OCI-LY7 (cell line): ENCODE results near the gene FANCE. TPM values are rescaled to one million over a fixed set of nuclear protein-coding genes. Genes with fewer than 3 reads are reported as not detected.
A peak's percentile ranks its signal among the peaks of the same experiment; 100 is the strongest.

Experiments used
- BruUV-seq: library from RNA; stranded (reverse); fragments of 400-500 nt; replicated peaks from 2 replicates; lab custom pipeline; 2021; lab: Mats Ljungman, UMichigan
- CTCF ChIA-PET: fragments of 300-600 bp; sonication (Branson Sonifier 250); formaldehyde crosslinking; loops from one replicate; lab custom pipeline; 2022; ENCODE audit warnings: antibody characterized with exemption; ENCODE audit not compliant: unreplicated experiment; lab: Charles Lee
- POLR2A ChIA-PET: fragments of 300-600 bp; sonication (Branson Sonifier 250); formaldehyde crosslinking; loops from one replicate; lab custom pipeline; 2022; ENCODE audit warnings: antibody characterized with exemption; lab: Charles Lee
- DNase-seq: peaks from one replicate; pipeline ENCODE4 v3.0.0-alpha.2; 2015; ENCODE audit warnings: low spot score
- H2AFZ ChIP-seq: fragments of 200-600 bp; sonication (generic), shearing (Covaris generic); 2 replicates; pipeline ENCODE4 v1.6.1; 2014; ENCODE audit warnings: mild to moderate bottlenecking, antibody characterized with exemption, low read length, moderate library complexity
- H3K27ac ChIP-seq: fragments of 200-600 bp; sonication (generic); 2 replicates; pipeline ENCODE4 v1.5.1; 2014; ENCODE audit warnings: mixed run types, low read depth, mild to moderate bottlenecking, moderate library complexity, low read length, inconsistent platforms; ENCODE audit not compliant: poor library complexity, severe bottlenecking
- H3K36me3 ChIP-seq: fragments of 200-600 bp; sonication (generic); 2 replicates; pipeline ENCODE4 v1.6.1; 2014; ENCODE audit warnings: mild to moderate bottlenecking, antibody characterized with exemption, low read length, moderate library complexity, mixed read lengths; ENCODE audit not compliant: insufficient read depth
- H3K4me1 ChIP-seq: fragments of 200-600 bp; sonication (generic); 2 replicates; pipeline ENCODE4 v1.5.1; 2014; ENCODE audit warnings: mild to moderate bottlenecking, low read length; ENCODE audit not compliant: insufficient read depth, poor library complexity, severe bottlenecking
- H3K4me2 ChIP-seq: fragments of 200-600 bp; sonication (generic); 2 replicates; pipeline ENCODE4 v1.6.1; 2014; ENCODE audit warnings: mild to moderate bottlenecking, low read length
- H3K4me3 ChIP-seq: fragments of 200-600 bp; sonication (generic); 2 replicates; pipeline ENCODE4 v1.5.1; 2014; ENCODE audit warnings: mild to moderate bottlenecking, low read depth, low read length; ENCODE audit not compliant: poor library complexity, severe bottlenecking
- H3K79me2 ChIP-seq: fragments of 200-600 bp; sonication (generic); 2 replicates; pipeline ENCODE4 v1.6.1; 2016; ENCODE audit warnings: low read depth, mild to moderate bottlenecking, low read length, moderate library complexity, mixed read lengths; ENCODE audit not compliant: insufficient read depth
- H3K9me2 ChIP-seq: fragments of 200-600 bp; sonication (generic); 2 replicates; pipeline ENCODE4 v1.6.1; 2016; ENCODE audit warnings: mild to moderate bottlenecking, low read length, mixed read lengths; ENCODE audit not compliant: insufficient read depth
- H3K9me3 ChIP-seq: fragments of 200-600 bp; sonication (generic); 2 replicates; pipeline ENCODE4 v1.6.1; 2014; ENCODE audit warnings: mild to moderate bottlenecking, mixed run types, low read length, mixed read lengths
- H4K20me1 ChIP-seq: fragments of 200-600 bp; sonication (generic); 2 replicates; pipeline ENCODE4 v1.6.1; 2014; ENCODE audit warnings: mild to moderate bottlenecking, antibody characterized with exemption, low read length, moderate library complexity, mixed read lengths; ENCODE audit not compliant: insufficient read depth
- CTCF ChIP-seq: fragments of 200-600 bp; sonication (generic); conservative IDR thresholded peaks from 2 replicates; pipeline ENCODE4 v1.5.1; 2014; ENCODE audit warnings: mild to moderate bottlenecking, antibody characterized with exemption, low read length, moderate library complexity, mixed read lengths
- EZH2phosphoT487 ChIP-seq: fragments of 200-600 bp; sonication (generic); IDR thresholded peaks from 2 replicates; pipeline ENCODE4 v1.6.1; 2018; ENCODE audit warnings: low read depth, borderline replicate concordance, mild to moderate bottlenecking, mixed run types, antibody characterized with exemption, low read length, moderate library complexity, mixed read lengths
- intact Hi-C: fragments of 100-400 bp; cut with micrococcal nuclease; formaldehyde crosslinking; loops from one replicate; pipeline ENCODE4 v1.10.0; 2022; ENCODE audit not compliant: unreplicated experiment
- total RNA-seq, 2 experiments: library from RNA; depleted of rRNA in 1 of 2; stranded (reverse); fragments of >200 nt in 1 of 2; shearing (Covaris generic) in 1 of 2; gene quantifications; 2 replicates each; pipeline ENCODE4 v1.2.3, GENCODE V29; 2014 to 2022

The FANCE gene
- total RNA-seq, 2 experiments from 2014 or later = 14.4 to 17.4 TPM

GRCh38 chr6:35494161-35494563 lies 42.0 kb downstream of the FANCE start:
- no peak for DNase-seq
- Histone ChIP-seq H3K4me1 (peaks cover 14% of the 10 kb centered on the region), H3K4me2 (no peak overlapping the region), H3K36me3 (no peaks in the 10 kb centered on the region), H3K27ac (no peak overlapping the region), H4K20me1 (no peaks in the 10 kb centered on the region), H3K4me3 (no peak overlapping the region), H2AFZ (no peak overlapping the region), H3K9me3 (no peaks in the 10 kb centered on the region), H3K9me2 (no peaks in the 10 kb centered on the region), H3K79me2 (no peaks in the 10 kb centered on the region)
- POLR2A ChIA-PET = no interaction called here
- CTCF ChIA-PET = no interaction called here
- BruUV-seq = no TSS peak
- intact Hi-C loops = no loop called here
- no peak for TF ChIP-seq CTCF
- no peak for TF ChIP-seq EZH2phosphoT487

- Histone ChIP-seq H3K79me2 (no peaks in the 10 kb centered on the region), H3K4me2 (no peak overlapping the region), H3K4me3 (no peak overlapping the region), H3K4me1 (peaks cover 14% of the 10 kb centered on the region), H3K27ac (no peak overlapping the region), H2AFZ (no peak overlapping the region), H3K9me3 (no peaks in the 10 kb centered on the region), H3K9me2 (no peaks in the 10 kb centered on the region), H4K20me1 (no peaks in the 10 kb centered on the region), H3K36me3 (no peaks in the 10 kb centered on the region)
- CTCF ChIA-PET = no interaction called here
- no peak for DNase-seq
- intact Hi-C loops = no loop called here
- no TSS peak for BruUV-seq
- no peak for TF ChIP-seq EZH2phosphoT487
- TF ChIP-seq CTCF = no peak
- POLR2A ChIA-PET = no interaction called here
These were observed 43.3 kb downstream of the FANCE start for GRCh38 chr6:35495258-35496035.

- H4K20me1 ChIP-seq = no peaks in the 10 kb centered on the region
- H3K9me3 ChIP-seq = no peaks in the 10 kb centered on the region
- no peaks in the 10 kb centered on the region for H3K79me2 ChIP-seq
- H3K27ac ChIP-seq = no peak overlapping the region
- no peaks in the 10 kb centered on the region for H3K9me2 ChIP-seq
- H3K4me1 ChIP-seq = peaks cover 14% of the 10 kb centered on the region
- peak overlapping the region; percentile 71 for H3K4me3 ChIP-seq
- no TSS peak for BruUV-seq
- peak overlapping the region; percentile 77 for H3K4me2 ChIP-seq
- no peaks in the 10 kb centered on the region for H3K36me3 ChIP-seq
- ChIA-PET CTCF (no interaction called here), POLR2A (no interaction called here)
- no peak for TF ChIP-seq EZH2phosphoT487
- no peak; the same call in 1 of the 2 replicates for TF ChIP-seq CTCF
- H2AFZ ChIP-seq = no peak overlapping the region
- no peak for DNase-seq
- intact Hi-C loops = no loop called here
These were observed 44.1 kb downstream of the FANCE start for GRCh38 chr6:35496036-35496840.
